ENCODE data around the gene REEP3.

The REEP3 gene

DNA sequence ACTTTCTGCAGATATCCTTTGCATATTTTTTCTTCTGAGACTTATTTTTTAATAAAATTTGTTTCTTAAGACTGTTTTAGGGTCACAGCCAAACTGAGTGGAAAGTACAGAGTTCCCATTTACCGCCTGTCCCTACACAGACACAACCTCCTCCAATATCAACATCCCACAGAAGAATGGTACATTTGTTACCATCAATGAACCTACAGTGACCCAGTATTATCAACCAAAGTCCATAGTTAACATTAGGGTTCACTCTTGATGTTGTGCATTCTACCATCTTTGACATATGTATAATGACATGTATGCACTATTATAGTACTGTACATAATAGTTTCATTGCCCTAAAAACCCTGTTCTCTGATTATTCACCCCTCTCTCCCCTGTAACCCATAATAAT lies 14.6 kb upstream of the REEP3 start:
- DNase-seq (ENCODE audit: low spot score) = no peak

DNA sequence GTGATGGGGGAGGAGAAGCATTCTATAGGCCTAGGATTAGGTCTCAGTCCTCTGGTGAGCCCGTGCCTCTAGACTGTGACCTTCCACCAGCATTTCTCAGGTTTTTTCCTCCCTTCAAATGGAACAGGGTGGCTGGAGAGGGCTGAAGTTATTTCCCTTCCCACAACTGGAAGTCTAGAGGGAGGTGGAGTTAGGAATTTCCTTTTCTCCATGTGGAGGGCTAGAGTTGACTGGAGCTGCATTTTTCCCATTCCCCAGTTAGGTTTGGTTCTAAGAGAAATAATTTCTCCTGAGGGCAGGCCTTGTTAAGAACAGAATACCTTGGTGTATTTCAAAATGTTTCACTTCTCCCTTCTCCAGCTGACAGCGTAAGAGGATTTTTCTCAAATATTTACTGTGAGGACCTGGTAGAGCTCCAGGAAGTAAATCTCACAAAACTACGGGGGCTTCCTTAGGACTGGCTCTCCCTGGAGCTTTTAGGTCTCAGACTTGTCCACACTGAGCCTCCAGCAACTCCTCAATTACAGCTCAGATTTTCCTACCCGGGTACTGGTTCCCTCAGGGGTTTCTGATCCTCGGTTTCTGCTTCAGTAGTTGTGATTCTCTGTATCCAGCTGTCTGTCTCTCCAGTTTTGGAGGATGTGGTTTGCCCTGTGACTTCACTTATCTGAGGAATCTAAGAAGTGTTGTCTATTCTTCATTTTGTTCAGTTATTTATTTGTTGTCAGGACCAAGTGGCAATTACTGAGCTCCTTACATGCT lies 6.0 kb upstream of the REEP3 start:
- peak; percentile 37 for DNase-seq (ENCODE audit: low spot score)

DNA sequence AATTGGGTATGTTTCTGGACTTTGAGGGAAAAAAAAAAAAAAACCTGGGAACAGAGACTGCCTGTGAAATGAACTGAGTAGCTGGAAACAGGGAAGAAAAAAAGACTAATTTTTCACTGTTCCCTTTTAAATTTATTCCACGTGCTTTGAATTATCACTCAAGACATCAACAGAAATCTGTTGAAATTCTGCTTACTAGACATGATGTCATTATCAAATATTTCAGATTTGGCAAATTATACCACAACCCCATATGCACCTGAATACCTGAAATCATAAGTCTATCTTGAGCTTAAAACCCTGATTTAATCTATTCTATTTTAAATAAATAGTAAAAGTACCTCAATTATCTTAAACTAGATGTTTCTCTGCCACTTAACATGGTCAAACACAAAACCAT lies 5.0 kb upstream of the REEP3 start:
- no peak for DNase-seq (ENCODE audit: low spot score)

DNA sequence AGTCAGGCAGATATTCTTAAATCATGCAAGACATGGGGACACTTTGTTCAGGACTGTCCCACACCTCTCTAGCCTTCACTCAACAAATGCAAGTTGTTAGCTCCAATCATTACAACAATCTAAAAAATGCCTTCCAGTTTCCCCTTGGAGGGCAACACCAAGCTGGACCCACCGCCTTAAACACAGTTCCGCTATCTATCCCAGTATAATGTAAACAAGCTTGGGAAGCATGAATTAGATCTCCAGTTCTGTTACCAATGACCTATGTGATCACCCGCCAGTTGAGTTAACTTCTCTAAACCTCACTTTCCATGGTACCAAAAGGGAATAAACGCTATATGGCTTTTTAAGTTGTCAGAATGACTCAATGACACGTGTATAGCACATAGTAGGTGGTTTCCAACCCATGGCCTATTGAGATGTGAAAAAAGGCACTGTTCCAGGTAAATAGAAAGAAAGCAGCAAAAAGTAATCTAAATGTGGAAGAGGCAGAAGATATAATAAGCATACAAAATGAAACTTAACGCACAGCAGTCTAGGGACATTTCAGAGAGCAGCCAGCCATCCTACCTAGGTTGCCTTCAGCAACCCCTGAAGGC lies 2.4 kb upstream of the REEP3 start:
- DNase-seq (ENCODE audit: low spot score) = no peak

DNA sequence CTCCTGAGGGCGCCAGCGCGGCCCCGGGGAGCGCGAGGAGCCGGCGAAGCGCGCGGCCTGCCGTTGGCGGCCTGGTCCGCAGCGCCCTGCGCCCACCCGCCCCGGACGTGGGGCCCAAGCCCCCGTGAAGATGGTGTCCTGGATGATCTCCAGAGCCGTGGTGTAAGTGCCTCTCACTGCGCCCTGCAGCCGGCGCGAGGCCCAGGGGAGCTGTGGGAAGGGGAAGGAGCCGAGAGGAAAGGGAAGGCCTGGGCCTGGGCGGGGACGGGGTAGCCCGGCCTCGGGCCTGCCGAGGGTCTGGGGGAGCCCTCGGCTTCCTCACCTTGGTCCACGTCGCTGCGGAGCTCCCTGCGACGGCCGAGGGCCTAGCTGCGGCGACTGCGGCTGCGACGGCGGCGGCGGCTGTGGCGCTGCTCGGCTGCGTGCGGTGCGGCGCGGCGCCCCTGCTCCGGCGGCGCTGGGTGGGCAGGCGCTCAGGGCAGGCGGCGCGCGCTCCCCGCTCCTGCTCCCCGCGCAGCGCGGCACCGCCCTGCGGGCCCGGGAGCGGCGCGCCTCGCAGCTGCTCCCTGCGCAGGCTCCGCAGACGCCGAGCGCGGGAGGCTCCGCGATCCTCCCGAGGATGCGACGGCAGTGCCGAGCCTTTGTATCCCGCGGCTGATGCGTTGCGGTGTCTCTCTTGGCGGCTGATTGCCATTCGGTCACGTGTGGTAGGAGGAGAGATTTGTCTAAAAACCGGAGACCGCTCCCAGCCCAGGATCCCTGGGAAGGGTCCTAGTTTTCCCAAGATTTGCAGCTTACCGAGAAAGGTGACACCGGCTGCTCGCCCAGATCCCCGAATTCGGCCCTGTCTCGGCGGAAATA lies 445 bp downstream of the REEP3 start:
- peak; percentile 96 for DNase-seq (ENCODE audit: low spot score)

DNA sequence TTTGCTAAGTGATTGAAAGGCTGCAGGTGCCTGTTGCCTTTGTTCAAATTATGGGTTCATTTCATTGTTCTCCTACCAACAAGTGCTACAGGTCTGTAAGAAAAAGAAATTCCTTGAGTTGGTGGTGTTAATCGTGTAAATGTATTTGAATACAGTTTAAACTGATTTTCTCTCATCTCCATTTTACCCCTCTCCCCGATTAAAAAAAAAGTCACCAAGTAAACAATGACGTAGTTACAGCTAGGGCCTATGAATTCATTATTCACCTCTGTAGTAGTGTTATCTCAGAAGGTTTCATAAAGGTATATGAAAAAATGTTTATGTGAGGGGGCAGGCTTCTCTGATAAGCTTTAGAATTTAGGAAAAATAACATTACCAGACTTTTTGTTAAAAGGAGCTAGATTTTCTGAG lies 1.1 kb downstream of the REEP3 start:
- no peak for DNase-seq (ENCODE audit: low spot score)

DNA sequence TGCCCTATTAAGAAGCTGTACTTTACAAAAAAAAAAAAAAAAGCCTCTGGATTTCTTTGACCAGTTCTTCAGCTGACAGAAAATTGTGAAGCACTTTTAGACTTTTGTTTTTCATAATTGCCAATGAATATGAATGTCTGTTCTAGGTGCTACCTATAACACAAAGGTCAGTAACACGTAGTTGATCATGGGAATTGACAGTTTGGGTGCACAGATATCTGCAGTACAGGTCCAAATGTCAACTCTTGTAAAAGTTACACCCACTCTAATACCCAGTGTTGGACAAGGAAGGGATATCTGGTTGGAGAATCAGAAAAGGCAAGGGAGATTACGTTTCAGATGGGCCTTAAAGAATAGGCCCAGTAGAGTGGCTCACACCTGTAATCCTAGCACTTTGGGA lies 1.8 kb downstream of the REEP3 start:
- DNase-seq (ENCODE audit: low spot score) = no peak

DNA sequence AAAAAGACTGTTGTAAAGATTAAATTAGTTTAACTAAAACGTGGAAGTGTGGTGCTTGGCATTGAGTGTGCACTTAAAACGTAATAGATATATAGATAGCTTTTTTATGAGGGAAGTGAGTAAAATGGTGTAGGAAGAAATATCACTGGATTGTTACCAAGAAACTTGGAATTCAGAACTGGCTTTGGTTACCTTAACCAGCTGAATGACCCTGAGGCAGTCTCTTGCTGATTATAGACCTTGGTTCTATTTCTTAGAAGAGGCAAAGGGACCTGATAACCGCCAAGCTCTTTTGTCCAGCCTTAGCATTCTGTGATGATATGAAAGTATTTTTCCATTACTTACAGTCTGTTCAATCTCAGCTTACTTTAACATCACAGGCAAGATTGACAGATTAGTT lies 3.8 kb downstream of the REEP3 start:
- no peak for DNase-seq (ENCODE audit: low spot score)

DNA sequence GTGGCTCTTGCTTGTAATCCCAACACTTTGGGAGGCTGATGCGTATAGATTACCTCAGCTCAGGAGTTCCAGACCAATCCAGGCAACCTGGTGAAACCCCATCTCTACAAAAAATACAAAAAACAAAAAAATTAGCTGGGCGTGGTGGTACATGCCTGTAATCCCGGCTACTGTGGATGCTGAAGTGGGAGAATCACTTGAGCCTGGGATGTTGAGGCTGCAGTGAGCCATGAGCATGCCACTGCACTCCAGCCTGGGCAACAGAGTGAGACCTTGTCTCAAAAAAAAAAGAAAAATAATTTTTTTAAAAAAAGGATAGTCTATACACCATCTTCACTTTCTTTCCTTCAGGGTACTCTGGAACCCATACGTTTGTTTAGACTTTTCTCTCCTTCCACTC lies 6.2 kb downstream of the REEP3 start:
- DNase-seq (ENCODE audit: low spot score) = no peak

DNA sequence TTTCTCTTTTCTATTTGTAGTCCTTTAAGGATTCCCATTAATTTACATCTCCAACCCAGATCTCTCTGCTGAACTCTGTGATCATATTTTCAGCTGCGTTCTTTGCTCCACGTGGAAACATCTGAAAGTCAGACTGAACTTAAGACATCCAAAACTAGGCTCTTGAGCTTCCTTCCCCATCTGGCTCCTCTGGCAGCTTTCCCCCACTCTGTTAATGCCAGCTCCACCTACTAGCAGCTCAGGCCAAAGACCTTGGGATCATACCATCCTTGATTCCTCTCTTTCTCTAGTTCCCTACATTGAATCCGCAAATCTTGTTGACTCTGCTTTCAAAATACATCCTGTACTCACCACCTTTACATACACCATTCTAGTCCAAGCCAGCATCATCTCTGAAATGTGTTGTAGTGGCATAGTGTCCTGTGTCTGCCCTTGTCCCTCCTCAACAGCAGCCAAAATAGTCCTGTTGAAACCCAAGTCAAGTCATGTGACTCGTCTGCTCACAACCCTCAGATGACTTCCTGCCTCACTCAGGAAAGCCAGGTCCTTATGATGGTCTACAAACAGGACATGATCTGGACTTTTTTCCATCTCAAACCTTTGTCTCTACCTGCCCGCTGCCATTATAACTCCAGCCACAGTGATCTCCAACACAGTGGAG lies 7.0 kb downstream of the REEP3 start:
- DNase-seq (ENCODE audit: low spot score) = no peak

DNA sequence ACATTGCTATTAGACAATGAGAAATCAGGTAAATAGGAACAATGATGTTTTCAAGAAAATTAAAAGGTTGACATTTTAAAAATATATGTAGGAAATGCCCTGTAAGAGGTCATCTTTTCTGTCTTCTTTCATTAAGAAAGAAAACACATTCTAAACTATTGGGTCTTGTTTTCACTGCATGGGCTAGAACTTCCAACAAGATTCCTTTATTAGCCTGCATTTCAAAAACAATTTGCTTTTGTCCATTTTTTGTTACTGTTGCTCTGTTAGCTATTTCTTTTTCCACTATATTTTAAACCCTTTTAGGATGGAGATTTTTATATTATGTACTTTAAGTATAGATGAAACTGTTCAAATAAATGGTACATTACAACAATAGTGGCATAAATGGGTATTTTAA lies 9.2 kb downstream of the REEP3 start:
- DNase-seq (ENCODE audit: low spot score) = no peak

DNA sequence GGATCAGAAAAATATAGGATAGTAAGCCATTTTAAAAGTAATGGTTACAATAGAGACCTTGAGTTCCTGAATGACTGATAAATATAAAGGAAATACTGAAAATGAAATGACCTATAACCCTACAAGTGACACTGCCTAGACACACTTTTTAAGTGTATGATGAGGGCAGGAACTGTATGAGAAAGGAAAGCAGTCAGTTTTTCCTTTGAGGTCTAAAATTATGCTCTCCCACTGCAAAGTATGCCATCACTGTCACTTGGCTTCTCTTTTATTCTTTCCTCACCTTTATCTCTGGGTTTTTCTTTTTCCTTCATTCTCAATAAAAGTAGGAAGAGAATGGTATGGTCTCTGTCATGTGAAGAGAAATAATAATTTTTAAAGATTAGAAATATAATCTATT lies 13.5 kb downstream of the REEP3 start:
- no peak for DNase-seq (ENCODE audit: low spot score)

DNA sequence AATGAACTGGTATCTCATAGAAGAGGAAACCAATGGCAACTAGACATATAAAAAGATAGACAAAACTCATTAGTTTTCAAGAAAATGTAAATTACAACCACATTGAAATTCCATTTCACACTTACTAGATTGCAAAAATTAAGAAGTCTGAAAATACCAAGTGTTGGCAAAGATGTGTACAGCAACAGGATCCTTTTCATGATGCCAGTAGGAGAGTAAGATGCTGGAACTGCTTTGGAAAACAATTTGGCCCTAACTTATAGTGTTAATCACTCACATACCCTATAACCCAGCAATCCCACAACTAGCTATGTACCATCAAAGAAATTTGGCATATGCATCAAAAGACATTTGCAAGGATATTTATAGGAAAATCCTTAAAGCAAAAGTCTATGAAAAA lies 15.5 kb downstream of the REEP3 start:
- DNase-seq (ENCODE audit: low spot score) = no peak

DNA sequence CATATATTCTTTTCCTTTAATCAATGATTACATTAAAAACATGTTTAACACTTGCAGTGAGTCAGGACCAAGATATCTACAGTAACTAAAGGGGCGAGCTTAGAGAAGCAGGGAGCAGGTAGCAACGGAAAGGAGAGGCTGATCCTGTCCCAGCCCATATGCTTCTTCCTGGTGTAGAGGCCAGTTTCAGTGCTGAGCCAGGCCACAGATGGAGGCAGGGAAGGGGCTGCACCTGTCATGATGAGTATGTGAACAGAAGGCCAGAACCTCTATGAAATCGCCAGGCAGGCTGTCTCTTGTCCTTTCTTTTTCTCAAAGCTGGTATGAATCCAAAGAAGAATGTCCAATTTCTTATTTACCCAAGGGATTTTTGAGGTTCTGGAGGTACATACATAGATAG lies 16.3 kb downstream of the REEP3 start:
- DNase-seq (ENCODE audit: low spot score) = no peak

DNA sequence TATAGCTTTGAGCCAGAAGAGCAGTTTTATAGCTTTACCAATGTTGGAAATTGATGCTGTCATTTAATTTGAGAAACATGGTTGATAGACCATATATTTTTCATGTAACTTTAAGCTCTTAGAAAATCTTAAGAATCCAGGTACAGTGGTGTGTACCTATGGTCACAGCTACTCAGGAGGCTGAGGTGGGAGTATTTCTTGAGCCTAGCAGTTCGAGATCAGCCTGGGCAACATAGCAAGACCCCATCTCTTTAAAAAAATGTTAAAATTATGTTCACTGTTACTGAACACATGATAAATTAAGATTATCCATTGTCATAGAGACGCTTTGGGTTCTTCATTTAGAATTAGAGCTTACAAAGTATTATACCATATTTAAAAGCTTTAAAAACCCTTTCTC lies 18.2 kb downstream of the REEP3 start:
- no peak for DNase-seq (ENCODE audit: low spot score)

DNA sequence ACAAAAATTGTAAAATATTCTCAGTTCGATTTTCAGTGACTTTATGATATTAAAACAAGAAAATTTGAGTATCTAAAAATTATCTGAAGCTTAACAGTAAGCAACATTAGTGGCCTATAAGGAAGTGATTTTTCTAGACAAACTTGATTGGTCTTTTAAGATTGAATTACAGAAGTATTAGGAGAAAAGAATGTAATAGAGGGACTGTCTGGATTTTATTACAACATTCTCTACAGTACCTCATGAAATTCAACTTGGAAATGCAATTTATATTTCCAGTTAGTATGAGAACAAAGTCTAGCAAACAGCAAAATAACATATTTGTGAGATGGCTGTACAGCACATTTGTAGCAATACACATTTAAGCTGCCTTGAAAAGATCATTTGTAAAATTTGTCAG lies 18.8 kb downstream of the REEP3 start:
- DNase-seq (ENCODE audit: low spot score) = no peak

DNA sequence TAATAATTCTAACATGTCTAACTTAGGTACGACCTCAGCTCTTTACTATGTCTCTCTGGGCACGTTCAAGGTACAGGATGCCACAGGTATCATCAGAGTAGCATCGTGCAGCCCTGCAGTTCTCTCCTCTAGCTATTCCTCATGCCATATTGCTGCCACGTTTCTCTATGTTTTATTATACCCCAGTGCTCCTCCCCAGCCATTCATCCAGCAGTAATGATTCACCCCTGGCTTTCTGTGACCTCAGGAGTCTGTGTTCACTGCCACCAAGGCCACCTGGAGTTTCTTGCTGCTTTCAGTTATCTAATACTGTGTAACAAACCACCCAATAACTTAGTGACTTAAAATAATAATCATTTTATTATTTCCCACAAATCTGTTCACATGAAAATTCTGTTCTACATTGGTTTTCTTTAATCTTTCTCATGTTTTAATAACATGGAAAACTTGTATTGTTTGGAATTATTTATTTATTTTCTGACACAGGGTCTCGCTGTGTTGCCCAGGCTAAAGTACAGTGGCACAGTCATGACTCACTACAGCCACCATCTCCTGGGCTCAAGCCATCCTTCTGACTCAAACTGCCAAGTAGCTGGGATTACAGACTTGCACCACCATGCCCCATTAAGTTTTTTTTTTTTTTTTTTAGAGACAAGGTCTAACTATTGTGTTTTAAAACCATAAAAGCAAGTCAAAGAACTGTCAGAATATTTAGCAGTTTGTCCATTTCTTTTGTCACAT lies 21.8 kb downstream of the REEP3 start:
- DNase-seq (ENCODE audit: low spot score) = no peak

DNA sequence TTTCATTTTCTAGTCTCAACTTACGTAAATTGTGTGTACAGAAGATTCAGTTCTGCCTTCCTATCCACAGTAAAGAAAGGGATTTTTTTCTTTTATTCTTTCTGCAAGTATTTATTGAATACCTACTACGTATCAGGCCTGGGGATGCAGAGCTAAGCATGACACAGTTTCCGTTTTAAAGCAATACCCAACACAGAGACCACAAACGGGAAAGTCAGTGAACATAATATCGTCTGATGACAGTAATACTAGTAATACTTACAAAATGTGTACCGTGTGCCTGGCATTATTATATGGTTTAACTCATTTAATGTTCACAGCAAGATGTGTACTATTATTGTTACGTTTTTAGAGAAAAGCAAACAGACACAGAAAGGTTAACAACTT lies 22.4 kb downstream of the REEP3 start:
- no peak for DNase-seq (ENCODE audit: low spot score)

DNA sequence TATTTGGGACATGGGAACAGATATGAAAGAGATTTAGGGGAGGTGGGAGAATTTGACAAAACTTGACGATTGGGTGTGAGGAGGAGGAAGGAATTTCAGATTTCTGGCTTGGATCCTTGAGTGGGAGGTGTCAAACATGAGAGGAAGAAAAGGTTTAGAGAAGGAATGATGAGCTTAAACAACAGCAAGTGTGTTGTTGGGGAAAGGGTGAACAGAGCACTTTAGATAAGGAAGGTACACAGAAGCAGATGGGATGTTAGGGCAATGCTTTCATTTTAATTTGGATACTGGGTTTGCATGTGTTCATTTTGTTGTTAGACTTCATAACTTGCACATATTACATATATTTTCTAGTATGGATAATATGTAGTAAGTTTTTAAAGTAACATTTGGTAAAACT lies 23.2 kb downstream of the REEP3 start:
- no peak for DNase-seq (ENCODE audit: low spot score)

DNA sequence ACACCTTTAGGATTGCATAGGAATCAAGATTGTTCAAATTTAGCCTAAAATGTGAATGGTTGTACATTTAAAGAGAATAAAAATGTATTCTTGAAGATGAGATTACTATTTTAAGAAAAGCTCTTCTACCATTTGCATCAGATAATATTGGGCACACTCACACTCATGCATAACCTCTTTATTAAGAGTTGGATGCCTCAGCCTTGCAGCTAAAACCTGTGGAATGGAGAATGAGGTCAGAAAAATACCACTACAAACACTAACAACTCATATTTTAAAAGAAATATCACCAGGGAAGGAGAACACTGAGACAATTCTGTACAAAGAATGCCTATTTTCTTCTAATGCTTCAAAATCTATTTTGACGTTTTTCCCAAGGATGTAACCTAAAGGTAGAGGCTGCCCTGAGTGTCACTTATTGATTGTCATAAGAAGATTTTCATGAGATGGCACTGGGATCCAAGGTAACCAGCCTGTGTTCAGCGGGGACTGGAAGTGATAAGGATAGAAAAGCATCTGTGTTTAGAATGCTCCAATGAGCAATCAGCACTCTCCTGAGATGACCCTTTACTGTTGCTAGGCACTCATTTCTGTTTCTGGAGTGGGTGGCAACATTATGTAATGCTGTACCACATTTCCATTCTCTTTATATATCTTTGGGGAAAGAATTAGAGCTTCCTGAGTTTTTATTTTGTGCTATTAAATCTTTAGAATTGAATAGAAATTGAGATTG lies 26.6 kb downstream of the REEP3 start:
- peak; percentile 35 for DNase-seq (ENCODE audit: low spot score)

DNA sequence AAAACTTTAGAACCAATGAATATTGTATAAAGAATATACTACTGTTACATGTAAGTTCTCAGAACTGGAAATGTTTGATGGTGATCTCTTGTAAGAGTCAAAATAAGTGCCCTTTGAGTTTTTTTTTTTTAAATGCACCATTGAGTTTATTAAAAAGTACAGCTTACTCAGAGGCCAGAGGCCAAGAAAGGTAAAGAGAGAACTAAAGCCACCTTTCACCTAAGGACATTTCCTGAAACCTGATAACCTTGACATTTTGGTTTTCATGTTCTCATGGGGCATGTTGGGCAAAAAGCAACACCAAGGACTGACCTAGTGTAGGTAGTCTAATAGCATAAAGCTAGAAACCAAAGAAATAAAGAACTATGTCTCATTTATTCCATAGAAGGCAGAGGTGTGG lies 27.7 kb downstream of the REEP3 start:
- DNase-seq (ENCODE audit: low spot score) = no peak
